LHCN-M2 (cell line): ENCODE results near the gene AMZ2. TPM values are rescaled to one million over a fixed set of nuclear protein-coding genes. Genes with fewer than 3 reads are reported as not detected.
"Not testable (repeated sequence)": the region's sequence is repeated elsewhere in the genome, so short reads cannot be mapped to it uniquely, and the experiment has no call there.

Experiments used
- DNase-seq: peaks from one replicate; pipeline ENCODE4 v3.0.0-alpha.2; 2012; ENCODE audit warnings: low read depth
- polyA plus RNA-seq: library from polyadenylated mRNA; unstranded; fragments of >200 nt; gene quantifications from one replicate; pipeline ENCODE4 v1.2.1, GENCODE V29; 2012; ENCODE audit warnings: missing spikeins
- total RNA-seq: library from RNA; depleted of rRNA; stranded (reverse); fragments of >200 nt; gene quantifications from 2 replicates; pipeline ENCODE4 v1.2.3, GENCODE V29; 2014; rRNA removed

AMZ2 gene, protein sequence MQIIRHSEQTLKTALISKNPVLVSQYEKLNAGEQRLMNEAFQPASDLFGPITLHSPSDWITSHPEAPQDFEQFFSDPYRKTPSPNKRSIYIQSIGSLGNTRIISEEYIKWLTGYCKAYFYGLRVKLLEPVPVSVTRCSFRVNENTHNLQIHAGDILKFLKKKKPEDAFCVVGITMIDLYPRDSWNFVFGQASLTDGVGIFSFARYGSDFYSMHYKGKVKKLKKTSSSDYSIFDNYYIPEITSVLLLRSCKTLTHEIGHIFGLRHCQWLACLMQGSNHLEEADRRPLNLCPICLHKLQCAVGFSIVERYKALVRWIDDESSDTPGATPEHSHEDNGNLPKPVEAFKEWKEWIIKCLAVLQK
- 96.8 and 140 TPM in 2 replicates for total RNA-seq
- polyA plus RNA-seq = 93.9 TPM

DNA sequence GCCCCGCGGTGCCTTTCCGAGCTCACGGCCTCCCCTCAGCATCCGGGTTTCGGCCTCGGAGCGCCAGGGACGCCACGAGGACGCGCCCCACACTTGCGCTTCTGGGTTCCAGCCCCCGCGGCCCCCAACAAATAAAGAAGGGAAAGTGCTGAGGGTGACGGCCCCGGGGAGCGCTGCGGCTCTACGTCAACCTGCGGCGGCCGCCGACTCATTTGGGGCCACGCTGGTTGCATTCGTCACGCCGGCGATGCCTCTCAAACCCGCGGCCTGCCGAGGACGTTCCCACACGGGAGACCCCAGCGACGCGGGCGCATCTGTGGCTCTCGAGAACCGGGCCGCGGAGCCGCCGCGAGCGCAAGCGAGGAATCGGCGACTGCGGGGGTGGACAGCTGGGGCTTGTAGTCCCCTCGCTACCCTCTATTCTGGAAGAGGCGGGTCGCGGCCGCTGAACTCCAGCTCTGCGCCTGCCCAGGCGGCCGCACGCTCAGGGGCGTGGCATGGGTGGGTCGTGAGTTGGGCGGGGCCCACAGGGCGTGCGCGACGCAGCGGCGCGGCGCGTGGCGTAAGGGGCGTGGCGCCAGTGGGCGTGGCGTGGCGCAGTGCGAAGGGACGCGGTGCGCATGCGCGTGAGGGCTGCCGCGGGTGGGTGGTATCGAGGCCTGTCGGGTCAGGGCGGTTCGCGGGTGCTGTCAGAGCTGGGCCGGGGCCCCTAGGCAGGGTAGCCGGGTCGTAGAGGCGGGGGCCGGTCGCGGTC is at the start of gene AMZ2:
Gene AMZ2, plus strand, starts transcription at position 599 of the 754 bp plus-strand sequence. CDS start 2,145 bp downstream, outside the sequence.
- DNase-seq = peak; percentile 91

DNA sequence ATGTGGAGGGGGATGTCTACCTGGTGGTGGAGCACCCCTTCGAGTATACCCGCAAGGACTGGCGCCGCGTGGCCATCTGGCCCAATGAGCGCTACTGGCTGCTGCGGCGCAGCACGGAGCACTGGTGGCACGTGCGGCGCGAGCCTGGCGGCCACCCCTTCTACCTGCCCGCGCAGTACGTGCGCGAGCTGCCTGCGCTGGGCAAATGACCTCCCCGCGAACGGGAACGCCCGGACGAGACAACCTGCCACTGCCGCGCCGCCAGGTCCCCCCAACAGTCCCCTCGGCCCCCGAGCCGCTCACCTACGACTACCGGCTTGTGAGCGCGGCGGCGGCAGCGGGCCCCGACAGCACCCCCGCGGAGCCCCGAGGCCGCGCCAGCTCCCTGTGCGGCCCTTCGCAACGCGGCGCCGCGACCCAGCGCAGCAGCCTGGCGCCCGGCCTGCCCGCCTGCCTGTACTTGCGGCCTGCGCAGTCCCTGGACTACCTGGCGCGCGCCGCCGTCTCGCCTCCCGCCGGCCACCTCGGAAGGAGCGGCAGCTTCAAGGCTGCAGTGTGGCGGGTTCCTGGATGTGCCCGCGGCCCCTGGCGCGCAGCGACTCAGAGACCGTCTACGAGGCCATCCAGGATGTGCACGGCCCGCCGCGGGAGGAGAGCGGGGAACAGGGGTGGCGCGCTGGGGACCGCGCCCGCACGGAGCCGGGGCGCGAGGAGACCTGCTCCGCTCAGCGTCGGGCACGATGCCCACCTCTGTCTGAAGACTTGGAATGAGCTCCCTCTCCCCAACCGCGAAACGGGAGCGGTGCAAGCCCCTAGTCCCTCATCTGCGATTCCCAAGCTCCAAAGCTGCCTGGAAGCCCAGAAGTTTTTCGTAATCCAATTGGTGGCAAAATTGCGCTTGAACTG is 48.7 kb upstream of the AMZ2 start:
- DNase-seq = no peak

DNA sequence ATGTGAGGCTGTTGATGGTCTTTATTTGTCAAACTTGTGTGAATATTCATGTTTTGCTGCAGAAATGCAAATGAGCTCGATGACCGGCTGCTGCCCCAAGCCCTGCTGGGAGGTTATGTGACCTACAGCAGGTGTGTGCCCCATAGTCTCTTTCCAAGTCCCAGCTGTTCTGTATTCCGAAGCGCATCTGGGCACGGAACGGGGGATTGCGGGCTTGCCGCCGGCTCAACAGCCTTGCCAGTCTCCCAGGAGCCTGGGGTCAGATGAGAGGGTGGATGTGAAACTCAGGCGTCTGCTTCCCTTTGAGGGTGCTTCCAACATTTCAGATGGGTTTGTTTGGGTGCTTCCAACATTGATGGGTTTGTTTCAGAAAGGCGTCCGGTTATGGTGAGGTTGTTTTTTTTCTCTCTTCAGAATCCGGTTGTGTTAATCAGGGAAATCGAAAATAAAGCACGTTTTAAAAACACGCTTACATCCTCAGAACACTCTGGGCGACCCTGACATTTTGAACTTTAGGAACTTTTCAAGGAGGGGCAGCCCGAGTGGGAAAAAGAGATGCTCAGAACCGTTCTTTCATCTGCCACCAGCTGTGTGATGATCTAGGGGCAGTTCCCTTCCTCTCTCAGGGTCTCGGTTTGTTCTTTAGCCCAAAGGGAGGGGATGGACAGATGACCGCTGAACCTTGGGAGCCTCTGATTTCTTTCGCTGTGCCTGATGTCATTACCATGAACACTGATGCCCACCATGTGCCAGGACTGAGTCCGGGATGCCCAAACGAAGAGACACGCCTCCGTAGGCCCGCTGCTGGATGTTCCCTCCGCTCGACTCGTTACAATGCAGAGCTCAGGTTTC is 47.8 kb upstream of the AMZ2 start:
- no peak for DNase-seq

DNA sequence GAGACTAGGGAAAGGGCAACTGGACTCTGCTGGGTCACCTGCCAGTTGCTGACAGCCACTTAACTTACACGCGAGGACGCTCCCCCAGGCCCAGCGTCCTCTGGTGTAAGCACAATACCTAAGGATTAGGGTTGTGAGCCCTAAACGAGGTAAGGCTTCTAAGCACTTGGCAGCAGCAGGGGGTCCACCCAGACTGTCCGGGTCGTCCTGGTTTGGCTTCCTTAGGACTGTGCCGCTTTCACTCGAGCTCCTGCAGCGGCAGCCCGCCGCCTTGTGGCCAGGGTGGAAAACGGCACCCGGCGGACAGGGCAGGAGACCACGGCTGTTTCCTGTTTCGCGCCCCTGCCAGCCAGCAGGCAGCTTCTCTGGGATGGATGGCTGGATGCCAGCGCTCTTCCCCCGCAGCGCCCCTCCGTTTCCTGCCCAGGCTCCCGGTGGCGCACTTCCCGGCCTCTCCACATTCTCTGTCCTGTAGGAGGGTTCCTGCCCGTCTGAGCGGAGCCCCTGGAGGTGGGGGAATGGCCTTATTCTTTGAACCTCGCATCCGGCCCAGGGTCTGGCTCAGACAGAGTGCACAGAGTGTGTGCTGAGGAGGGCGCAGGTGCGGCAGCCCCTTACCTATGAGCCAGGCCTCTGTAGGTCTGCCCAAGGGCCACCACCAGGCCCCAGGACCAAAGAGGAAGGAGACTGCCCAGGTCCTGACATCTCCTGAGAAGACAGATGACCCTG is 47.0 kb upstream of the AMZ2 start:
- DNase-seq = peak; percentile 52

DNA sequence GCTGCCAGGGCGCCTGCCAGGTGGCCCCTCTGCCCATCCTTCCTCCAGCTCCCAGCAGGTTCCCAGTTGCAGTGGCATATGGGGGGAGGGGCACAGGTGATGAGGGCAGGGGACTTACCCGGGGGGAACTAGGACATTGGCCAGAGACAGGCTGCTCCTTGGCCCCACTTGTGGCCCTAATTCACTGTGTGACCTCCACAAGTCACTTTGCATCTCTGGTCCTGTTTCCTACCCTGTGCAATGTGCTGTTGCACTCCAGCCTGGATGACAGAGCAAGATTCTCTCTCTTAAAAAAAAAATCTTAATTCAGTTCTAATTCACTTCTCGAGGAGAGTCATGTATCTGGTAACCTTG is 46.4 kb upstream of the AMZ2 start:
- not testable (repeated sequence) for DNase-seq

DNA sequence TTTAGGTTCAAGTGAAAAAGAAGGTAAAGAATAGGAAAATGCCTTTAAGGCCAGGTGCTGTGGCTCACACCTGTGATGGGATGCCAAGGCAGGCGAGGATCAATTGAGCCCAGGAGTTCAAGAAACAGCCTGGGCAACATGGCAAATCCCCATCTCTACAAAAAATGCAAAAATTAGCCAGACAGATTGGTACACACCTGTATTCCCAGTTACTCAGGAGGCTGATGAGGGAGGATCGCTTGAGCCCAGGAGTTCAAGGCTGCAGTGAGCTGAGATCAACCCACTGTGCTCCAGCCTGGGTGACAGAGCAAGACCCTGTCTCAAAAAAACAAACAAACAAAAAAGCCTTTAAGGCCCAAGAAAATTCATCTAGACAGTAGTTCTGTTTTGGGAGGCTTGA is 45.5 kb upstream of the AMZ2 start:
- DNase-seq = not testable (repeated sequence)

DNA sequence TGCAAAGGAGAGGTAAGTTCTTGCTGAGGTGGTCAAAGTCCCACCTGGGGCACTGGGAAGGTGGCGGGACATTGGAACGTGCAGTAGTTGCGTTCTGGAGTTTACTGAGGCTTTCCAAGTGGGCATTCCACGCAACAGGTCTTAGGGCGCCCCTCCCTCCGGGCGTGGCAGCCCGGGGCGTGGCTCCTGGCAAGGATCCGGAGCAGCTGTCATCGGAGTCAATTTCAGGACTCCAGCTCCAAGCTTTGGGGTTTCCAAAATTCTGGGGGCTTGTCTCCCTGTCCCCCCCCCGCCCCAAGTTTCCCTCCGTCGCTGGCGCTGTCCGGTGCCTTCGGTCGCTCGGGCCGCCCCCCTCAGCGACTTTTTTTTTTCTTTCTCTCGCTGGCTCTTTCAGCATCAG is 43.1 kb upstream of the AMZ2 start:
- no peak for DNase-seq

DNA sequence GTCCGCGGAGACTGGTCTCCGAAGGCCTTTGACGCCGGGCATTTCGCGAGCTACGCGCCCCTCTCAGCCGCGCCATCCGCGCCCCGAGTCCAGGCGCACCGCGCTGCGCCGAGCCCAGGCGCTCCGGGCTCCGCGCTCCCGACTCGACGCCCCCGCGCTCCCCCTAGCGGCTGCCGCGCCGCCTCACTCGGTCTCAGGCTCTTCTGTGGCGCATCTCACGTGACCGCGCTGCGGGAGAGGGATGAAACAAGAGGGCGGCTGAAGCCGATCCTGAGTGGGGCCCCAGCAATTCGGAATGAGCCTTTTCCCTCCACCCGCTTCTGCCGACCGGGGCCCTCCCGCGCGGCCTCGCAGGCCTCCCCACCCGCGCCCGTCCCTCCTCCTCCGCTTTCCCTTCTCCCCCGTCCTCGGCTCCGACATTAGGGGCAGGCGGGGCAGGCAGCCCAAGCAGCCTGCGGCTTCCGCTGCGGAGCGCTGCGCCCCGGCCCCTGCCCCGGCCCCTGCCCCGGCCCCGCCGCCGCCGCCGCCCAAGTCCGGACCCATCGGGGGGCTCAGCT is 42.5 kb upstream of the AMZ2 start:
- DNase-seq = peak; percentile 83

DNA sequence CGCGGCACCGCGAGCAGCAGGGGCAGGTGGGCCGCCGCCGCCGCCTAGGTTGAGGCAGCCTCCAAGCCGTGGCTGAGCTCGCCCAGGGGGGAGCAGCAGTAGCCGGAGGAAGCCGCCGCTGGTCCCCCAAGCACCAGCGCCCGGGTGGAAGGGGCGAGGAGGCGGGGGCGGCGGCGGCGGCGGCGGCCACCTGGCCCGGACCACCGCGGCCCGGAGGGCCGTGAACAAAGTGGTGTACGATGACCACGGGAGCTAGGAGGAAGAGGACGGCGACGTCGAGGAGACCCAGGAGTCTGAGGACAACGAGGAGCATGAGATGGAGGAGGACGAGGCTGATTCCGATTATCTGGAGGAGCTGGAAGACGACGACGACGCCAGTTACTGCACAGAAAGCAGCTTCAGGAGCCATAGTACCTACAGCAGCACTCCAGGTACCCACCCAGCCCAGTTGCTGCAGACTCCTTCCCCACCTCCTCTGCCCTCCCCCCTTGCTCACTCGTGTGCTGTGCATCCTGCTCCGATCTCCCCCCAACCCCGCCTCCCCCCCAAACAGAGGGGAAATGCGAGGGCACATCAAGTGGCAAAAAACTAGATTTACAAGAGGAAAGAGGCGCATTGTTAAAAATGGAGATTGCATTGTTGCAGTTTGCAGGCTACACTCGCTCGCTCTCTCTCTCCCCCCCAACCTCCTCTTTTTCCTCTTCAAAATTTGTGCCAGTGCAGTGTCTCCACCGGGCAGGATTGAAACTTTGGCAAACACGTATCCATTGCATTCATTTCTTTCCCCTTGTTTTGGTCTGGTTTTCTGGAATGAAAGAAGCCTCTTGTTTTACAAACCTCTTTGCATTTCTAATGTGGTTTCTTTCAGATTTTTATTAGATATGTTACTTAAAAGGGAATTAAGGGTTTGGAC is 41.8 kb upstream of the AMZ2 start:
- peak; percentile 15 for DNase-seq

DNA sequence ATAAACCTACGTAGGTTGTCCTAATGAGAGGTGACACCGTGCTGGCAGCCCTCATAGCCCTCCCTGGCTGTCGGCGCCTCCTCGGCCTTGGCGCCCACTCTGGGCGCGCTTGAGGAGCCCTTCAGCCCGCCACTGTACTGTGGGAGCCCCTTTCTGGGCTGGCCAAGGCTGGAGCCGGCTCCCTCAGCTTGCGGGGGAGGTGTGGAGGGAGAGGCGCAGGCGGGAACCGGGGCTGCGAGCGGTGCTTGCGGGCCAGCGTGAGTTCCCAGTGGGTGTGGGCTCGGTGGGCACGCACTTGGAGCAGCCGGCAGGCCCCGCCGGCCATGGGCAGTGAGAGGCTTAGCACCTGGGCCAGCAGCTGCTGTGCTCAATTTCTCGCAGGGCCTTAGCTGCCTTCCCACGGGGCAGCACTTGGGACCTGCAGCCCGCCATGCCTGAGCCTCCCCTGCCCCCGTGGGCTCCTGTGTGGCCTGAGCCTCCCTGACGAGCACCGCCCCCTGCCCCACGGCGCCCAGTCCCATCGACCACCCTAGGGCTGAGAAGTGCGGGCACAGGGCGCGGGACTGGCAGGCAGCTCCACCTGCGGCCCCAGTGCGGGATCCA is 40.1 kb upstream of the AMZ2 start:
- no peak for DNase-seq

DNA sequence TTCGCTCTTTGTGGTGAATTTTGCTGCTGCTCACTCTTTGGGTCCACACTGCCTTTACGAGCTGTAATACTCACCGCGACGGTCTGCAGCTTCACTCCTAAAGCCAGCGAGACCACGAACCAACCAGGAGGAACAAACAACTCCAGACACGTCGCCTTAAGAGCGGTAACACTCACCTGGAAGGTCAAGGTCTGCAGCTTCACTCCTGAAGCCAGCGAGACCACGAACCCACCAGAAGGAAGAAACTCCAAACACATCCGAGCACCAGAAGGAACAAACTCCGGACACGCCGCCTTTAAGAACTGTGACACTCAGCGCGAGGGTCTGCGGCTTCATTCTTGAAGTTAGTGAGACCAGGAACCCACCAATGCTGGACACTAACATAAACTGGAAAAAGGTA is 39.2 kb upstream of the AMZ2 start:
- not testable (repeated sequence) for DNase-seq

DNA sequence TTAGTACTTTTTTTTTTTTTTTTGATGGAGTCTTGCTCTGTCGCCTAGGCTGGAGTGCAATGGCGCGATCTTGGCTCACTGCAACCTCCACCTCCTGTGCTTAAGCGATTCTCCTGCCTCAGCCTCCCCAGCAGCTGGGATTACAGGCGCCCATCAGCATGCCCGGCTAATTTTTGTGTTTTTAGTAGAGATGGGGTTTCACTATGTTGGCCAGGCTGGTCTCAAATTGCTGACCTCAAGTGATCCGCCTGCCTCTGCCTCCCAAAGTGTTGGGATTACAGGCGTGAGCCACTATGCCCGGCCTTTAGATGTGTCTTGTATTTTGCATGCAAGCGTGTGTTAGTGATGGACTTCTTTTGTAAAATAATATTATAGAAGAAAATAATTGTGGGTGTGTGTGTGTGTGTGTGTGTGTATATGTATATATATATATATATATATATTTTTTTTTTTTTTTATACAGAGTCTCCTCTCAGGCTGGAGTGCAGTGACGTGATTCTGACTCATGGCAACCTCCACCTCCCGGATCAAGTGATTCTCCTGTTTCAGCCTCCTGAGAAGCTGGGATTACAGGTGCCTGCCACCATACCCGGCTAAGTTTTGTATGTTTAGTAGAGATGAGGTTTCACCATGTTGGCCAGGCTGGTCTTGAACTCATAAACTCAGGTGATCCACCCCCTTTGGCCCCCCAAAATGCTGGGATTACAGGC is 38.5 kb upstream of the AMZ2 start:
- peak; percentile 13 for DNase-seq

DNA sequence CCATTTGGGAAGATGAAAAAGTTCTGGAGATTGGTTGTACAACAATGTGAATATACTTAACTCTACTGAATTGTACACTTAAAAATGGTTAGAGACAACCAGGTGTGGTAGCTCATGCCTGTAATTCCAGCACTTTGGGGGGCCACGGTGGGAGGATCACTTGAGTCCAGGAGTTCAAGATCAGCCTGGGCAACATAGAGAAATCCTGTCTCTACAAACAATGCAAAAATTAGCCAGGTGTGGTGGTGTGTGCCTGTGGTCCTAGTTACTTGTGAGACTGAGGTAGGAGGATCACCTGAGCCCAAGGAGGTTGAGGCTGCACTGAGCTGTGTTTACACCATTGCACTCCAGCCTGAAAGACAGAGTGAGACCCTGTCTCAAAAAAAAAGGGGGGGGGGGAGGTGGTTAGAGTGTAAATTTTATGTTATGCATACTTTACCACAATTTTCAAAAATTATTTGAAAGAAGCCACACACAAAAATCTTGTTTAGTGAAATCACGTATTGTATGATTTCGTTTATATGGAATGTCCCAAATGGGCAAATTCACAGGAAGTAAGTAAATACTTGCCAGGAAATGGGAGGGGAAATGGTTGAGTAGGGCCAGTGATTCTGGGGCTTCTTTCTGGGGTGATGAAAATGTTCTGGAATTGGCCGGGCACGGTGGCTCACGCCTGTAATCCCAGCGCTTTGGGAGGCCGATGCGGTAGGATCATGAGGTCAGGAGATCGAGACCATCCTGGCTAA is 37.1 kb upstream of the AMZ2 start:
- no peak for DNase-seq

DNA sequence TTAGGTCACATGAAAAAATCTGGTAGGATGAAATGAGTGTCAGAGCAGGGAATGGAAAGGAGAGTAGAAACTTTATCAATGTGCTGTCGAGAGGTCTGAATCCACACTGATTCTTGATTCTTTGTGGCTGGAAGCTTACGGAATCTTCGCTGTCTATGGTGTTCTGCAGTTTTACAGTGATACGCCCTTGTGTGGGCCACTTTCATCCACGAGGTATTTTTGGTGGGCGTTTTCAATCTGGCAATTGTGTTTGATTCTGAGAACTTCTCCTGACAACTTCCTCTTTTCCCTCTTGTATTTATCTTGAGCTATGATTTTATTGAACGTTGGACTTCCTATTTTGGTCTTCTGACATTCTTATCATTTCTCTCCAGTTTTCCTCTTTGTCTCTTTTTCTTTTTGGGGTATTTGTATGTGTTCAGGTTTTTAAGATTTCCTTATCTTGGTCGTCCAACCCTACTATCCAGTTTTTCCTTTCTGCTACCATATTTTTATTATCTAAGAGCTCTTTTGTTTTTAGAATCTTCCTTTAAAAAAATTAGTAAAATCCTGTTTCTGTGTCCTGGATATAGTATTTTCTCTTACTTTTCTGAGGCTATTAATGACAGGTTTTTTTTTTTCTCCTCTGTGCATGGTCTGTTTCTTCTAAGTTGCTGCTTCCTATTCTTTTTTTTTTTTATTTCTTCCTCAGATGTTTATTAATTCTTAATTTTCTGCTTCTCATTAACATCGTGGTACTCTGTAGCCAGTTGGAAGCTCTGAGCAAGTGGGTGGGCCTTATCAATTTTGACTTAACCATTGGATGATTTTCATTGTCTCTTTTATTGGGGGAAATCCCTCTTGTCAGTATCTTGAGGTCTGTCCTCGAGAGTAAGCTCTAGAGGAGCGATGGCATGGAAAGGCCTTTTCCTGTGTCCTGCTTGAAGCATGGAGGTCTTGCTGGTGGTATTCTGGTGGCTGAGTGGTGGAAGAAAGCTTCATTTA is 34.1 kb upstream of the AMZ2 start:
- not testable (repeated sequence) for DNase-seq

DNA sequence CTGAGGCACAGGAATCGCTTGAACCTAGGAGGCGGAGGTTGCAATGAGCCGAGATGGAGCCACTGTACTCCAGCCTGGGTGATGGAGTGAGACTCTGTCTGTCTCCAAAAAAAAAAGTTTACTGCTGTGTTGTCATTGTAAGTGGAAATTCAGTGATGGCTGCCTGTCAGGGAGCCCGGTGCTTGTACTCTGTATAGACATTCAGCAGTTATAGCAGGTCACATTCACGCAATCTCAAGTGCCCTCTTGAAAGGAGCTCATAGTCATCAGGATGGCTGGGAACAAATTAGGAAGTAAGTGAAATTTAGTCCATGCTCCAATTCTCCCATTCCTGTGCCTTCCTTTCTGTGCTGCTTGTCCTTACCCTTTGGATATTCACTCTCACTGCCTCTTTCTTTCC is 32.4 kb upstream of the AMZ2 start:
- not testable (repeated sequence) for DNase-seq

DNA sequence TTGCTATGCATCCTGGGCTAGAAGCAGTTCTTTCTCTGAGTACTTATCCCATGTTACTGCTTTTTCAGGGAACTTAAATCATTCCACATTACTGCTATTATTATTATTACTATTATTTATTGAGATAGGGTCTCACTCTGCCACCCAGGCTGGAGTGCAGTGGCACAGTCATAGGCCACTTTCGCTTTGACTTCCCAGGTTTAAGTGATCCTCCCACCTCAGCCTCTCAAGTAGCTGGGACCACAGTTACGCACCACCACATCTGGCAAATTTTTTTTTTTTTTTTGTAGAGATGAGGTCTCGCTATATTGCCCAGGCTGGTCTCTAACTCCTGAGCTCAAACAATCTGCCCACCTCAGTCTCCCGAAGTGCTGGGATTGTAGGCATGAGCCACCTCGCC is 28.4 kb upstream of the AMZ2 start:
- DNase-seq = not testable (repeated sequence)
